Stimulated activated CD8-positive, alpha-beta memory T cell treated with anti-CD3 and anti-CD28 coated beads, Interleukin-12 subunit alpha, Interleukin-12 subunit beta, amount 100 ng/mL, for 1 hour (primary cell): ENCODE data around the gene TCHP.
"Not testable (repeated sequence)": the region's sequence is repeated elsewhere in the genome, so short reads cannot be mapped to it uniquely, and the experiment has no call there.

Source experiments
- DNase-seq: peaks from one replicate; pipeline ENCODE4 v3.0.0-alpha.2; 2020; ENCODE audit warnings: low read depth

TCHP gene

GRCh38 chr12:109879351-109880042 lies 20.6 kb upstream of the TCHP start:
- DNase-seq = no peak

- peak; percentile 80 for DNase-seq
Observed at GRCh38 chr12:109880043-109880931, 19.8 kb upstream of the TCHP start, which contains the start of gene GLTP. TSS of gene GLTP (minus strand) at chr12:109880541. CDS start at chr12:109880374, 167 bp downstream.

- DNase-seq = no peak
Observed at GRCh38 chr12:109880938-109881337, 19.1 kb upstream of the TCHP start.

GRCh38 chr12:109881752-109882151 lies 18.3 kb upstream of the TCHP start:
- DNase-seq = no peak

- no peak for DNase-seq
Observed at GRCh38 chr12:109883461-109883860, 16.6 kb upstream of the TCHP start.

GRCh38 chr12:109885616-109886015 lies 14.5 kb upstream of the TCHP start:
- DNase-seq = no peak

- DNase-seq = no peak
Observed at GRCh38 chr12:109888179-109889020, 11.7 kb upstream of the TCHP start.

- DNase-seq = no peak
Observed at GRCh38 chr12:109890620-109891170, 9.4 kb upstream of the TCHP start.

- not testable (repeated sequence) for DNase-seq
Observed at GRCh38 chr12:109891731-109892130, 8.3 kb upstream of the TCHP start.

GRCh38 chr12:109892165-109892715 lies 7.8 kb upstream of the TCHP start:
- no peak for DNase-seq

GRCh38 chr12:109892748-109893147 lies 7.3 kb upstream of the TCHP start:
- no peak for DNase-seq

- DNase-seq = no peak
Observed at GRCh38 chr12:109893261-109893995, 6.6 kb upstream of the TCHP start.

GRCh38 chr12:109894939-109895338 lies 5.1 kb upstream of the TCHP start:
- no peak for DNase-seq

- no peak for DNase-seq
Observed at GRCh38 chr12:109896188-109896587, 3.9 kb upstream of the TCHP start.

- DNase-seq = no peak
Observed at GRCh38 chr12:109897029-109897428, 3.0 kb upstream of the TCHP start.

- DNase-seq = not testable (repeated sequence)
Observed at GRCh38 chr12:109899345-109899744, 729 bp upstream of the TCHP start.

- DNase-seq = no peak
Observed at GRCh38 chr12:109900752-109901580, 892 bp downstream of the TCHP start.

- DNase-seq = no peak
Observed at GRCh38 chr12:109902891-109903418, 2.9 kb downstream of the TCHP start.

GRCh38 chr12:109905301-109905700 lies 5.2 kb downstream of the TCHP start:
- no peak for DNase-seq
